Astrocyte (in vitro differentiated cells and primary cell): ENCODE data around the gene MOV10. TPM values are rescaled to one million over a fixed set of nuclear protein-coding genes. Genes with fewer than 3 reads are reported as not detected.

ENCODE experiments used
- DNase-seq: peaks from one replicate; pipeline ENCODE4 v3.0.0-alpha.2; 2010; ENCODE audit warnings: low read depth
- FAIRE-seq: peaks from 2 replicates; lab custom pipeline; 2011; peaks lifted over from hg19 to GRCh38; lab: Jason Lieb, UNC
- H2AFZ ChIP-seq: 2 replicates; pipeline ENCODE4 v1.6.0; 2012; ENCODE audit warnings: low read depth, low read length, inconsistent platforms
- H3K27ac ChIP-seq: 2 replicates; pipeline ENCODE4 v1.5.1; 2011; ENCODE audit warnings: low read depth, low read length, inconsistent platforms
- H3K27me3 ChIP-seq: 2 replicates; pipeline ENCODE4 v1.6.0; 2011; ENCODE audit warnings: low read length, inconsistent platforms; ENCODE audit not compliant: insufficient read depth
- H3K36me3 ChIP-seq: 2 replicates; pipeline ENCODE4 v1.5.1; 2011; ENCODE audit warnings: low read length, inconsistent platforms; ENCODE audit not compliant: insufficient read depth
- H3K4me1 ChIP-seq: 2 replicates; pipeline ENCODE4 v1.5.1; 2011; ENCODE audit warnings: low read length, inconsistent platforms; ENCODE audit not compliant: insufficient read depth
- H3K4me2 ChIP-seq: 2 replicates; pipeline ENCODE4 v1.6.0; 2012; ENCODE audit warnings: low read length, inconsistent platforms
- H3K4me3 ChIP-seq: 2 replicates; pipeline ENCODE4 v1.5.1; 2011; ENCODE audit warnings: low read depth, mild to moderate bottlenecking, low read length, inconsistent platforms; ENCODE audit not compliant: insufficient read depth
- H3K79me2 ChIP-seq: 2 replicates; pipeline ENCODE4 v1.6.0; 2012; ENCODE audit warnings: mild to moderate bottlenecking, low read length, inconsistent platforms; ENCODE audit not compliant: insufficient read depth
- H3K9ac ChIP-seq: 2 replicates; pipeline ENCODE4 v1.6.0; 2012; ENCODE audit warnings: mild to moderate bottlenecking, low read length, inconsistent platforms
- H3K9me3 ChIP-seq: 2 replicates; pipeline ENCODE4 v1.5.1; 2012; ENCODE audit warnings: low read depth, mild to moderate bottlenecking, low read length, inconsistent platforms; ENCODE audit not compliant: insufficient read depth
- H4K20me1 ChIP-seq: 2 replicates; pipeline ENCODE4 v1.6.0; 2012; ENCODE audit warnings: low read length, inconsistent platforms; ENCODE audit not compliant: insufficient read depth
- H3K27ac Mint-ChIP-seq: one replicate; pipeline ENCODE4 v1.8.0; 2021; ENCODE audit warnings: mild to moderate bottlenecking, mixed read lengths; ENCODE audit not compliant: unreplicated experiment
- H3K27me3 Mint-ChIP-seq: one replicate; pipeline ENCODE4 v1.8.0; 2021; ENCODE audit warnings: low read depth, mixed read lengths; ENCODE audit not compliant: unreplicated experiment
- H3K36me3 Mint-ChIP-seq: one replicate; pipeline ENCODE4 v1.8.0; 2021; ENCODE audit warnings: low read depth, mixed read lengths; ENCODE audit not compliant: unreplicated experiment
- H3K4me1 Mint-ChIP-seq: one replicate; pipeline ENCODE4 v1.8.0; 2021; ENCODE audit warnings: low read depth, mixed read lengths; ENCODE audit not compliant: unreplicated experiment
- H3K4me3 Mint-ChIP-seq: one replicate; pipeline ENCODE4 v1.8.0; 2021; ENCODE audit warnings: mild to moderate bottlenecking, moderate library complexity, mixed read lengths; ENCODE audit not compliant: unreplicated experiment
- H3K9me3 Mint-ChIP-seq: one replicate; pipeline ENCODE4 v1.8.0; 2021; ENCODE audit warnings: mild to moderate bottlenecking, mixed read lengths; ENCODE audit not compliant: unreplicated experiment
- EZH2 ChIP-seq: IDR thresholded peaks from 2 replicates; pipeline ENCODE4 v1.6.1; 2012; ENCODE audit warnings: mild to moderate bottlenecking, low read length, inconsistent platforms; ENCODE audit not compliant: insufficient read depth
- total RNA-seq: library from RNA; stranded (reverse); gene quantifications from 2 replicates; pipeline ENCODE4 v1.2.1, GENCODE V29; 2021
- TF ChIP-seq, protein P1 (sequence below): IDR thresholded peaks from 2 replicates; pipeline ENCODE4 v1.5.1; 2011; ENCODE audit warnings: low read depth, mild to moderate bottlenecking, inconsistent platforms, low read length, moderate library complexity; ENCODE audit not compliant: insufficient read depth

The MOV10 gene
- total RNA-seq, 1 donor from 2014 or later: 121 TPM

DNA sequence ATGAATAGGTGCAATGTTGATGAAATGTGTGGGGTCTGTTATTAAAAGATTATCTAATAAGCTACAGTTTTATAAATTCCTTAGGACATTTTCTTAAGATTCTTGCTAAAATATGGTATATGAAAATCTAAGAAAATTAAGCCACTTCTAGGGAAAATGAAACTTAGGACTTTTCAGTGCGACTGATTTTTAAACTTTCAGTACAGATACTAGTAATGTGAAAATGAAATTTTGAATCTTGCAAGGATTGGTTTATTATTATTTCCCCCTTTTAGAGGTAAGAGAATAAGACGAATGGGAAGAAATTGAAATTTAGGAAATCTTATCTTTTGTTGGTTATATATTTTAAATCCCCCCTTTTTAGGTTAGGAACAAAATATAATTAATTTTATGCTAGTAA lies 38.4 kb upstream of the MOV10 start:
- no peak overlapping the region for H3K4me2 ChIP-seq
- no peak overlapping the region for H3K27ac Mint-ChIP-seq
- H3K4me3 Mint-ChIP-seq: no peak overlapping the region
- peaks cover 76% of the 10 kb centered on the region for H4K20me1 ChIP-seq
- peaks cover 14% of the 10 kb centered on the region for H3K4me1 ChIP-seq
- TF ChIP-seq, protein P1, sequence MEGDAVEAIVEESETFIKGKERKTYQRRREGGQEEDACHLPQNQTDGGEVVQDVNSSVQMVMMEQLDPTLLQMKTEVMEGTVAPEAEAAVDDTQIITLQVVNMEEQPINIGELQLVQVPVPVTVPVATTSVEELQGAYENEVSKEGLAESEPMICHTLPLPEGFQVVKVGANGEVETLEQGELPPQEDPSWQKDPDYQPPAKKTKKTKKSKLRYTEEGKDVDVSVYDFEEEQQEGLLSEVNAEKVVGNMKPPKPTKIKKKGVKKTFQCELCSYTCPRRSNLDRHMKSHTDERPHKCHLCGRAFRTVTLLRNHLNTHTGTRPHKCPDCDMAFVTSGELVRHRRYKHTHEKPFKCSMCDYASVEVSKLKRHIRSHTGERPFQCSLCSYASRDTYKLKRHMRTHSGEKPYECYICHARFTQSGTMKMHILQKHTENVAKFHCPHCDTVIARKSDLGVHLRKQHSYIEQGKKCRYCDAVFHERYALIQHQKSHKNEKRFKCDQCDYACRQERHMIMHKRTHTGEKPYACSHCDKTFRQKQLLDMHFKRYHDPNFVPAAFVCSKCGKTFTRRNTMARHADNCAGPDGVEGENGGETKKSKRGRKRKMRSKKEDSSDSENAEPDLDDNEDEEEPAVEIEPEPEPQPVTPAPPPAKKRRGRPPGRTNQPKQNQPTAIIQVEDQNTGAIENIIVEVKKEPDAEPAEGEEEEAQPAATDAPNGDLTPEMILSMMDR: no peak
- TF ChIP-seq EZH2: no peak
- H3K9ac ChIP-seq: no peak overlapping the region
- H3K27me3 Mint-ChIP-seq: no peaks in the 10 kb centered on the region
- peaks cover 88% of the 10 kb centered on the region for H3K79me2 ChIP-seq
- no peaks in the 10 kb centered on the region for H3K27me3 ChIP-seq
- H3K27ac ChIP-seq: peak overlapping the region; percentile 40
- H3K36me3 Mint-ChIP-seq: peaks cover 2% of the 10 kb centered on the region
- DNase-seq: no peak
- no peaks in the 10 kb centered on the region for H3K9me3 Mint-ChIP-seq
- H3K36me3 ChIP-seq: no peaks in the 10 kb centered on the region
- no peak overlapping the region for H3K4me3 ChIP-seq
- peaks cover 33% of the 10 kb centered on the region for H3K4me1 Mint-ChIP-seq
- no peaks in the 10 kb centered on the region for H3K9me3 ChIP-seq
- no peak for FAIRE-seq
- no peak overlapping the region for H2AFZ ChIP-seq

DNA sequence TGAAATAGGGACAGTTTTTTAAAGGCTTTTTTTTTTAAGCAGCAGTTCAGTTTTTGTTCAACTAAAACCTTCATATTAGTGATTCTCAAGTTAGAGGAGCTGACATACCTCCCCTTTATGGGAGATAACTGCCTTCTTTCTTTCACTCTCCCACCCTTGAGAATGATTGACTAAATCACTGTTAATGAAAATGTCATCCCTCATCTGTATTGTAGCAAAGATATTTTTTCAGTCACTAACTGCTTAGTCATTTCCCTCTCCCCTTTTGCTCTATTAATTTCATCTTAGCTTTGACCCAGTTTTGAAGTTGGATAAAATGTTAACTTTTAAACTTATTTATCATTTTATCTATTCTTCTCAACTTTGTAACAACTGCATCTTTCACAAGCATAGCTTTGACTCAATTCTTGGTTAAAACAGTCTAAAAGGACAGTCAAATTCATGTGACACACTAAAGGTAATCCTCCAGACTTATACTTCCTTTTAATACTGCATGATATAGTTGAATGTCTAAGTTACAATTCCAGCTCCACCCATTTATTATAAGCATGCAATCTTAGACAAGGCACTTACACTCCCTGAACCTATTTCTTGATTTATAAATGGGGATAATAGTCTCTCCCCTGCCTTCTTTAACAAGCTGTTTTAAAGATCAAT lies 37.7 kb upstream of the MOV10 start:
- no peaks in the 10 kb centered on the region for H3K9me3 ChIP-seq
- no peak overlapping the region for H2AFZ ChIP-seq
- peaks cover 14% of the 10 kb centered on the region for H3K4me1 ChIP-seq
- Mint-ChIP-seq H3K27me3 (no peaks in the 10 kb centered on the region), H3K27ac (peak overlapping the region; percentile 34), H3K4me1 (peaks cover 31% of the 10 kb centered on the region), H3K36me3 (peaks cover 2% of the 10 kb centered on the region), H3K4me3 (peak overlapping the region; percentile 54), H3K9me3 (no peaks in the 10 kb centered on the region)
- H4K20me1 ChIP-seq: peaks cover 69% of the 10 kb centered on the region
- no peak for DNase-seq
- no peaks in the 10 kb centered on the region for H3K27me3 ChIP-seq
- TF ChIP-seq, protein P1: no peak
- TF ChIP-seq EZH2: no peak
- no peak for FAIRE-seq
- H3K4me2 ChIP-seq: peak overlapping the region; percentile 36
- peaks cover 88% of the 10 kb centered on the region for H3K79me2 ChIP-seq
- no peak overlapping the region for H3K4me3 ChIP-seq
- peak overlapping the region; percentile 40 for H3K27ac ChIP-seq
- H3K36me3 ChIP-seq: no peaks in the 10 kb centered on the region
- peak overlapping the region; percentile 48 for H3K9ac ChIP-seq
